HG02943 (cell line): ENCODE results near the gene SMCHD1.
"Not testable (repeated sequence)": the region's sequence is repeated elsewhere in the genome, so short reads cannot be mapped to it uniquely, and the experiment has no call there.

Experiments
- ATAC-seq: cut with Tn5 transposase; IDR thresholded peaks from one replicate; pipeline ENCODE4 v1.9.1; 2021; ENCODE audit warnings: mild to moderate bottlenecking, low read depth, moderate library complexity; ENCODE audit not compliant: unreplicated experiment

Gene SMCHD1

GRCh38 chr18:2809666-2810183 lies 154.2 kb downstream of the SMCHD1 start:
- ATAC-seq = not testable (repeated sequence)

- no peak for ATAC-seq
Measured at GRCh38 chr18:2811416-2811815, 155.9 kb downstream of the SMCHD1 start.

GRCh38 chr18:2814928-2815327 lies 159.4 kb downstream of the SMCHD1 start:
- no peak for ATAC-seq

GRCh38 chr18:2818281-2818680 lies 162.8 kb downstream of the SMCHD1 start:
- ATAC-seq = no peak

- ATAC-seq = no peak
Measured at GRCh38 chr18:2821695-2822094, 166.2 kb downstream of the SMCHD1 start.

- ATAC-seq = no peak
Measured at GRCh38 chr18:2822213-2822921, 166.8 kb downstream of the SMCHD1 start.

GRCh38 chr18:2823202-2823601 lies 167.7 kb downstream of the SMCHD1 start:
- no peak for ATAC-seq

GRCh38 chr18:2823966-2824365 lies 168.4 kb downstream of the SMCHD1 start:
- ATAC-seq = no peak

- ATAC-seq = no peak
Measured at GRCh38 chr18:2824865-2825264, 169.3 kb downstream of the SMCHD1 start.

GRCh38 chr18:2825613-2826175 lies 170.2 kb downstream of the SMCHD1 start:
- no peak for ATAC-seq

GRCh38 chr18:2826581-2826980 lies 171.1 kb downstream of the SMCHD1 start:
- no peak for ATAC-seq

GRCh38 chr18:2827061-2827460 lies 171.5 kb downstream of the SMCHD1 start:
- no peak for ATAC-seq

- not testable (repeated sequence) for ATAC-seq
Measured at GRCh38 chr18:2836118-2836517, 180.6 kb downstream of the SMCHD1 start.

GRCh38 chr18:2837290-2837689 lies 181.8 kb downstream of the SMCHD1 start:
- not testable (repeated sequence) for ATAC-seq

GRCh38 chr18:2839202-2839601 lies 183.7 kb downstream of the SMCHD1 start:
- no peak for ATAC-seq

GRCh38 chr18:2840521-2840920 lies 185.0 kb downstream of the SMCHD1 start:
- no peak for ATAC-seq

GRCh38 chr18:2843146-2843545 lies 187.6 kb downstream of the SMCHD1 start:
- ATAC-seq = no peak

GRCh38 chr18:2845172-2845571 lies 189.6 kb downstream of the SMCHD1 start:
- no peak for ATAC-seq

GRCh38 chr18:2846636-2847316 lies 191.2 kb downstream of the SMCHD1 start, which contains the start of gene EMILIN2:
TSS of gene EMILIN2 (plus strand) at chr18:2847006. CDS start at chr18:2847189, 183 bp downstream.
- peak; percentile 44 for ATAC-seq

- peak; percentile 35 for ATAC-seq
Measured at GRCh38 chr18:2847317-2848246, 192.1 kb downstream of the SMCHD1 start.
